ENCODE data around the gene SIX3.

SIX3 gene

GRCh38 chr2:44920751-44921150 lies 20.8 kb upstream of the SIX3 start:
- TF ChIP-seq TEAD4 (IDR thresholded peaks at IDR 0.05): no peak
- no peak for TF ChIP-seq FOXM1 (IDR thresholded peaks at IDR 0.05; ENCODE audit: borderline replicate concordance, low read depth)
- TF ChIP-seq CREB1 (IDR thresholded peaks at IDR 0.05; ENCODE audit: low read depth): no peak
- no peak for TF ChIP-seq YY1 (IDR thresholded peaks at IDR 0.05; ENCODE audit: low read depth)
- no peak for TF ChIP-seq REST (IDR thresholded peaks at IDR 0.05; ENCODE audit: low read depth)
- no peak for TF ChIP-seq RAD21 (IDR thresholded peaks at IDR 0.05; ENCODE audit: low read depth)
- no peak for TF ChIP-seq EGR1 (IDR thresholded peaks at IDR 0.05)
- TF ChIP-seq USF1 (IDR thresholded peaks at IDR 0.05): no peak
- TF ChIP-seq NFIC (IDR thresholded peaks at IDR 0.05): no peak
- no peak for TF ChIP-seq TAF1 (IDR thresholded peaks at IDR 0.05; ENCODE audit: low read depth)
- no peak for TF ChIP-seq CEBPB (IDR thresholded peaks at IDR 0.05)
- no peak for TF ChIP-seq MAX (IDR thresholded peaks at IDR 0.05)
- TF ChIP-seq EP300 (IDR thresholded peaks at IDR 0.05; ENCODE audit: borderline replicate concordance): no peak
- TF ChIP-seq TCF12 (IDR thresholded peaks at IDR 0.05; ENCODE audit: low read depth): no peak

GRCh38 chr2:44922776-44923175 lies 18.7 kb upstream of the SIX3 start:
- no peak for TF ChIP-seq FOXM1 (IDR thresholded peaks at IDR 0.05; ENCODE audit: borderline replicate concordance, low read depth)
- no peak for TF ChIP-seq REST (IDR thresholded peaks at IDR 0.05; ENCODE audit: low read depth)

GRCh38 chr2:44925561-44926136 lies 15.9 kb upstream of the SIX3 start:
- TF ChIP-seq TAF1 (IDR thresholded peaks at IDR 0.05; ENCODE audit: low read depth): no peak
- no peak for TF ChIP-seq CEBPB (IDR thresholded peaks at IDR 0.05)
- TF ChIP-seq TCF12 (IDR thresholded peaks at IDR 0.05; ENCODE audit: low read depth): no peak
- no peak for TF ChIP-seq USF1 (IDR thresholded peaks at IDR 0.05)
- TF ChIP-seq CREB1 (IDR thresholded peaks at IDR 0.05; ENCODE audit: low read depth): no peak
- no peak for TF ChIP-seq EGR1 (IDR thresholded peaks at IDR 0.05)
- no peak for TF ChIP-seq REST (IDR thresholded peaks at IDR 0.05; ENCODE audit: low read depth)
- no peak for TF ChIP-seq RAD21 (IDR thresholded peaks at IDR 0.05; ENCODE audit: low read depth)
- no peak for TF ChIP-seq ZBTB7A (IDR thresholded peaks at IDR 0.05; ENCODE audit: low read depth)
- TF ChIP-seq YY1 (IDR thresholded peaks at IDR 0.05; ENCODE audit: low read depth): no peak
- no peak for TF ChIP-seq FOXM1 (IDR thresholded peaks at IDR 0.05; ENCODE audit: borderline replicate concordance, low read depth)

GRCh38 chr2:44926957-44927356 lies 14.5 kb upstream of the SIX3 start:
- TF ChIP-seq FOXM1 (IDR thresholded peaks at IDR 0.05; ENCODE audit: borderline replicate concordance, low read depth) (no peak), TAF1 (IDR thresholded peaks at IDR 0.05; ENCODE audit: low read depth) (no peak), ZBTB7A (IDR thresholded peaks at IDR 0.05; ENCODE audit: low read depth) (no peak), CEBPB (IDR thresholded peaks at IDR 0.05) (no peak), TCF12 (IDR thresholded peaks at IDR 0.05; ENCODE audit: low read depth) (no peak), CREB1 (IDR thresholded peaks at IDR 0.05; ENCODE audit: low read depth) (no peak), EGR1 (IDR thresholded peaks at IDR 0.05) (no peak), USF1 (IDR thresholded peaks at IDR 0.05) (no peak), TEAD4 (IDR thresholded peaks at IDR 0.05) (no peak), REST (IDR thresholded peaks at IDR 0.05; ENCODE audit: low read depth) (no peak), RAD21 (IDR thresholded peaks at IDR 0.05; ENCODE audit: low read depth) (no peak), MAX (IDR thresholded peaks at IDR 0.05) (no peak), NFIC (IDR thresholded peaks at IDR 0.05) (no peak), EP300 (IDR thresholded peaks at IDR 0.05; ENCODE audit: borderline replicate concordance) (no peak), YY1 (IDR thresholded peaks at IDR 0.05; ENCODE audit: low read depth) (no peak)
